Activated CD4-positive, CD25-positive, alpha-beta regulatory T cell treated with anti-CD3 and anti-CD28 coated beads, Interleukin-2, amount 50 U/mL, for 72 hours (primary cell): ENCODE measurements around the gene PIK3AP1.

ENCODE experiments used
- DNase-seq: peaks from one replicate; pipeline ENCODE4 v3.0.0; 2021

The PIK3AP1 gene

DNA sequence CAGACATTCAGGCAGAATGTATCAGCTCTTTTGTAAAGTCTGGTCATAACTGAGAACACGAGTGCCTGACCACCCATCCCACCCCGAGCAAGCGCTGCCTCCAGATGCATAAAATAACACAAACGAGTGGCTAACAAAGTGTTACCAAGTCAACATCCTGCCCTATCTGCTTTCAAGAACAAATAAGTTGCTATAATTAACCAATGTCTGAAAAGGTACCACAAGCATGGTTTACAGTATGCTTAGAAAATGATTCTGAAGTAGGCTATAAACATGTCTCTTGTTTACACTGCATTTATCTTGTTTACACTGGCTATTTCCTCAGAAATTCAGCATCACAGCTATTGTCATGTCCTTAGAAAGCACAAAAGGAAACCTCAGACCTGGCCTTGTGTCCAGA, 49.5 kb downstream of the PIK3AP1 start:
- no peak for DNase-seq

DNA sequence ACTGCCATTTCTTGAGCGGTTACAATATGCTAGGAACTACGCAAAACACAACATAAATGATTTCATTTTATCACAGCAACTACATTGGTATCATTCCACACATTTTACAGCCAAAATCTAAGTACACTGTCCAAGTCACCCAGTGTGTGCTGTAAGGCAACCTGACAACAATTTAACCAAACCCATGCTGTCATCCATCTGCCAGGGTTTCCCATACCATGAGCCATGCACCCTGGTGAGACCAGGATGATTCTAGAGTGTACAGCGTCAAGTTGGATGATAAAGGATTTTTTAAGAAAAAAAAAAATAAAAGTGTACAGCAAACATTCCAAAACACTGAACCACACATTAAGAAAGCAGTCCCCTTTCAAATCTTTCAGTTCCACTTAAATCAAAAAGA, 52.9 kb downstream of the PIK3AP1 start:
- no peak for DNase-seq

DNA sequence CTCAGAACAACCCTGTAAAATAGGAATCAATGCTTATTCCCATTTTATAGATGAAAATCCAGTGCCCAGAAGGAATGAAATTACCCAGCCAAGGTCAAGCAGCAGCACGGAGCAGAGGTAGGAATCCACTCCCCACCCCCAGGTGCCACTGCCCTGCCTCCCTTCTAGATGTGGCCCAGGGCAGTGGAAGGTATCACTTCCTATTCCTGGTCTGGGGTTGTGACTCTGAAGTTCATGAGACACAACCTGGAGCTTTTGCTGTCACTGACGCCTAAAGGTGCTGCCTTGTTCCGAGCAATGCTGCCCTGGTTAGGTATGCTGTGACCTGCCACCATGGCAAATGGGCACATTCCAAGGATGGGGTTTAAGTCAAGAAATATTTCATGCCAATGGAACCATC, 53.6 kb downstream of the PIK3AP1 start:
- DNase-seq = no peak

DNA sequence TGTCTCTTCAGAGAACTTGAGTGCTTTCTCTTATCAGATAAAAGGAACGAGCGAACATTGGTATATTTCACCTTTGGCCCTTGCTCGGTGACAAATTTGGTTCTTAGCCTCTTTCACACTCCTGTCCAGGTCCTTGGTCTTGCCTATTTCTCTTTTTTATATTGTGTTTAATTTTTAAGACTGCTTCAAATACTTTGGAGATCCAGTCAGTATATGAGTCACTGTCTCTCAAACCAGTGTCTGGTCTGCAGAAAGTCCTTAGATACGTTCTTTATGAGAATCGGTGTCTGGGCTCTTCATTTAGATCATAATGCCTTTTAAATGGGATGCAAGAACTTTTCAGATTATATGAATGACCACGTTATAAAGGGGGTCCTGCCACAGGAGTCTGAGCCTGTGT, 55.0 kb downstream of the PIK3AP1 start:
- DNase-seq = no peak

DNA sequence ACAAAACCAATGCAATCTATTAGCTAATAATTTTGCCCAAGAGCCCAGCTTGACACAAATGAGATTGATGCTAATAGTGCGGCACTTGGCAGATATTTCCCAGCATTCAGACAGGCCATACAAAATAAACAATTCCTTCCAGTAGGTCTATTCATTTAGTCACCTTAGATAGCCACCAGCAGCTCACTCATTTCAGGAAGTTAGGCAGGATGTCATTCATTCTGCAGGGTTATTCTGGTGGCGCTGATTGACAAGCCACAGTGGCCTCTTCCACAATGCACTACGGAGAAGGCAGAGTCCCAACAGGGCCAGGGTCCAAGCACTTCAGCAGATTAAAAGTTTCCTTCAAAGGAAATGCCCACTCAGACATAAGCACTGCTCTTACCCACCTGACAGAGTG, 55.8 kb downstream of the PIK3AP1 start:
- no peak for DNase-seq

DNA sequence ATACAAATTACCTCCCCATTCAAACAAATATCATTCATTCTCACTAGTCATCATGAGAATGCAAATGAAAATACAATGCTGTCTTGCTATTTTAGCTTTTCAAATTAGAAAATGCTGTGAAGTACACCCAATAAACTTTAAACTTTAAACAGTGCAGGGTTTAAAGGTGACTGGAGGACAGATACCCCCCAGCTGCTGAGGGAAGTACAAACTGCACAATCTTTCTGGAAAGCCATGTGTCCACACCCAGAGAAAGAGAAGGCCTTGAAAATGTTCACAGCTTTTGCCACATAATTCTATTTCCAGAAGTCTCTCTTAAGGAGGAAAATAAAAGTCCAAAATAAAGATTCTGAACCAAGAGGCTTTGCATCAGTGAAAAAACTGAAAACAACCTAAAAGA, 56.5 kb downstream of the PIK3AP1 start:
- DNase-seq = no peak

DNA sequence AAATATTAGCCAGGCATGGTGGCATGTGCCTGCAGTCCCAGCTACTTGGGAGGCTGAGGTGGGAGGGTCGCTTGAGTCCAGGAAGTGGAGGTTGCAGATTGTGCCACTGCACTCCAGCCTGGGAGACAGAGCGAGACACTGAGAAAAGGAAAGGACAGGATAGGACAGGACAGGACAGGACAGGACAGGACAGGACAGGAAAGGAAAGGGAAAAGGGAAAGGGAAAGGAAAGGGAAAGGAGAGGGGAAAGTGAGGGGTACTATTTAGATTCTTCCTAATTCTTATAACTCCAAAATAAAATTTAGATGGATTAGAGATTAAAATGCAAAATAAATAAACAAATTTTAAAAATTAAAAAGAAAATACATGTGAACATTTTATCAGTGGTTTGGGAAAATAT, 58.7 kb downstream of the PIK3AP1 start:
- DNase-seq = no peak

DNA sequence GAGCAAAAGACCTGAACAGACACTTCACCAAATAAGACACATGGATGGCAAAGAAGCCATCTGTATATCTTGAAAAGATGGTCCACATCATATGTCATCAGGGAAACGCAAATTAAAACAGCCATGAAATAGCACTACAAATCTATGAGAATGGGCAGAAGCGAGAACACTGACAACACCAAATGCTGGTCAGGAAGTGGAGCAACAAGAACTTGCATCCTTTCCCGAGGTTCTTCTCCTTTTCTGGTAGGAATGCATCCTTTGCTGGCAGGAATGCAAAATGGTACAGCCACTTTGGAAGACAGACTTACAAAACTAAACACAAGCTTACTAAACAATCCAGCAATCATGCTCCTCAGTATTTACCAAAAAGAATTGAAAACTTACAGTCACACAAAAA, 60.0 kb downstream of the PIK3AP1 start:
- DNase-seq = no peak

DNA sequence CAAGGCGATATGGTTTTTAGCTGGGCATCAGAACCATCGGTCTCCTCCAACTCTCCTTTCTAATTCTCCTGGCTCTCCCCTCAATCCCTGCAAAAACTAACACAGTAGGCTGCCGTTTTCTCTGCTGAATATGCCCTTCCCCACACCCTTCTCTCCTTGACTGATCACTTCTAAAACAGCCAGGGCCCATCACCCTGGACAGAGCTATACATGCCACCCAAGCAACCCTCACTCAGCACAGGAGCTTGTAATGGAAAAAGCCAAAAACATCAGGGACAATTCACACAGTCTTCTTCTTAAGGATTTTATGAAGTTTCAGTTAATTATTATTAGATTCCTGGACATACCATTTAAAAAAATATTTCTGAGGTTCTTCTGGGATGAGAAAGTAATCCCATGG, 61.5 kb downstream of the PIK3AP1 start:
- DNase-seq = no peak

DNA sequence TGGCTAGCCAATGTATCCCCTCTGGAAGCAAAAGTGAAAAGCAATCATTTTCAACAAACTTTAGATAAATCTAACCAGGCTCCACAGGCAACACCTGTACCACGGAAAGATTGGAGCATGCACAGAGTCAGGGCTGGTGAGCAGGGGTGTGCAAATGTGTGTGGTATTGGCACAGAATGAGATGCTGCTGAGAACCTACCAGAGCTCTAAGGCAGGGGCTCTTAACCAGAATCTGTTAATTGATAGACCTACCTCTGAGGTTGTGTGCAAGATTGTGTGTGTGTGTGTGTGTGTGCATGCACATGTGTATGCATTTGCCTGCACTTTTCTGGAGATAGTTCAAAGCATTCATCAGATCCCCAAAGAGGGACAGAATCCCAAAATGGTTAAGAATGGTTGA, 62.9 kb downstream of the PIK3AP1 start:
- no peak for DNase-seq

DNA sequence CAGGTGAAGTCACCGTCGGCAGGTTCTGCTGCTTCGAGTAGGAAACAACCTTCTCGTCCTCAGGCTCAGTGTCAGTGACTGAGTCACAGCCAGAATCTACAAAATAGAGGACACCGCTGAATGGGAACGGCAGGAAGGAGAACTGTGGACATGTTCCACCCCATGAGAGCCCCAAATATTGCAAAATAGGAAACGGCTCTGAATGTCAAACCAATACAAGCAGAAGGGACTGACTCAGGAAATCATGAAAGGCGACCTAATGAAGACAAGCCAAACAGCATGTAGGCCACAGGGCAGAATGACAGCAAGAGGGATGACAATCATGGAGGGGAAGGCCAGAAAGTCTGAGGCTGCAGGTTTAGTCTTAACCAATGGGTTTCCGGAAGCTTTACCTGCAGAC, 63.5 kb downstream of the PIK3AP1 start:
- no peak for DNase-seq

DNA sequence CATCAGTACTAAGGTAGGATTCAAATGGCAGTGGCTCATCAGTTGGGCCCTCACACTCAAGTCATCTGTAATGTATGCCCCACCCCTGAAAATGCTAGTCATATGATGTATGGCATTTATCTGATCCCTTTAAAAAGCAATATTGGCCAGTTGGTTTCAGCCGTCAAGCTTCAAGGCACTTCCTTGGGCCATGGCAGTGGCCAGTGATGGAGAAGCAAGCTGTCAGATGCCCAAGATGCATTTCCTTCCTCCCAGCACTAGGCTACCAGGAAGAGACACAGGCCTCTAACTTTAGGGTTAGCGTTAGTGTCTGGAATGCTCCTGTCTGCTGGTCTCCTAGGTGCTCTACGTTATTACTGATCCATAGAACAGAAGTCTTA, 64.1 kb downstream of the PIK3AP1 start:
- no peak for DNase-seq

DNA sequence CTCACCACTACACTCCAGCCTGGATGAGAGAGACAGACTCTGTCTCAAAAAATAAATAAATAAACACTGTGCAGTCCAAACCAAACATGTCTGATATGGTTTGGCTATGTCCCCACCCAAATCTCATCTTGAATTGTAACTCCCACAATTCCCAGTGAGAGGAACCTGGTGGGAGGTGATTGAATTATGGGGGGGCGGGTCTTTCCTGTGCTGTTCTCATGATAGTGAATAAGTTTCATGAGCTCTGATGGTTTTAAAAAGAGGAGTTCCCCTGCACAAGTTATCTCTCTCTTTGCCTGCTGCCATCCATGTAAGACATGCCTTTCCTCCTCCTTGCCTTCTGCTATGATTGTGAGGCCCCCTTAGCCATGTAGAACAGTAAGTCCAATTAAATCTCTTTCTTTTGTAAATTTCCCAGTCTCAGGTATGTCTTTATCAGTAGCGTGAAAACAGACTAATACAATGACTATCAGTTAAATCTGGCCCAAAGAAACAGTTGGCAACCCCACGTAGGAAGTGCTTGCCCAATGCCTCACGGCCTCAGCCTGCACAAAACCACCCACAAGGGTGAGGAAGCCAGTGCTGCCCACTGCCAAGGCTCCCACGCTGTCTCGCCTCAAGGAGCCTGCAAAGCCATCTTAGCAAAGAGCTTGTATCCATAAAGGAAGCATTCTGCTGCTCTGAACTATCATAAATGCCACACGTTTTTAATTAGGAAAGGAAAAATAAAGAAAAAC, 64.7 kb downstream of the PIK3AP1 start:
- DNase-seq = no peak

DNA sequence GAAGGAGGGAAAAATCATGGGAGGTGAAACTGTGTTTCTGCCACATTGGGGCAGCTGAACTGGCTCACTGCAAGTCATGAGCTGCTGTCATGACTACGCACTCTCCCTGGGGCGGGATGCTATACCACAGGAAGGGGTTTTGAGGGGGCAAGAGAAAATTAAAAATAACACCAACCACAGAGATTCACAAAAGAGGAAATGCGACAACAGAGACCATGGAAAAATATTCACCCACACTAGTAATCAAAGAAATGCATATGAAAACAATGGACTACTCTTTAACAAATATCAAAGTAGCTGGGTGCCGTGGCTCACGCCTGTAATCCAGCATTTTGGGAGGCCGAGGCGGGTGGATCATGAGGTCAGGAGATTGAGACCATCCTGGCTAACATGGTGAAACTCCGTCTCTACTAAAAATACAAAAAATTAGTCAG, 68.3 kb downstream of the PIK3AP1 start:
- no peak for DNase-seq

DNA sequence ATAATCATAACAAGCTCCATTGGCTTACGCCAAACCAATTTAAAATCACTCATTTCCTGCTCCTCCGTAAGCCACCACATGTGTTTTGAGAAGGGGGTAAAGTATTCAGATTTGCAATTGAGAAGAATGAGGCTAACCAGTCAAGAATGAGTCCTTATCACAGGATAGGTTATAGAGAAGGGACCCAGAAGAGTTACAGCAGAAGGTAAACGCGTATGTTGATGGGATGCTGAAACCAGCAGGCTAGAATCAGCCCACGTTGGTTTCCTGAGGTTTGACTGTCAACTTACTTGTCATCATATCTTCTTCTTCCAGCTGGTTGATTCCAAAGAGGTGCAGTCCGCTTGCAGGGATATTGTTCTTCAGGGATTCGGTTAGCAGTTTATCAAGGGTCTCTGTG, 69.4 kb downstream of the PIK3AP1 start:
- no peak for DNase-seq

DNA sequence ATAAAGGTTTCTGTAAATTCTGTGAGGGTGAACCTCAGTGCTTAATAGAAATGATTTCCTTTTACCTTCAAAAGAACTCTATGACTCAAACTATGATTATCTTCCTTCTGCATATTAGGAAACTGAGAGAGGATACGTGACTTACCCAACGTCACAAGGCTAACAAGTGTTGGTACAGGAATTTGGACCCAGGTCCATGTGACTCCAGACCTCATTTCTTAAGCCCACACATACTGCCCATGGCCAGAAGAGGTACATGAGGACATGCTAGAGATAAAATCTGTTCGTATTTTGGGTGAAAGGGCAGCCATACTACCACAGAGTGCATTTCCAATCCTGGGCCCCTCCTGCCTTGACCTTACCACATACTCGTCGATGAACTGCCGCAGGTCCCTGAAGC, 72.0 kb downstream of the PIK3AP1 start:
- DNase-seq = no peak

DNA sequence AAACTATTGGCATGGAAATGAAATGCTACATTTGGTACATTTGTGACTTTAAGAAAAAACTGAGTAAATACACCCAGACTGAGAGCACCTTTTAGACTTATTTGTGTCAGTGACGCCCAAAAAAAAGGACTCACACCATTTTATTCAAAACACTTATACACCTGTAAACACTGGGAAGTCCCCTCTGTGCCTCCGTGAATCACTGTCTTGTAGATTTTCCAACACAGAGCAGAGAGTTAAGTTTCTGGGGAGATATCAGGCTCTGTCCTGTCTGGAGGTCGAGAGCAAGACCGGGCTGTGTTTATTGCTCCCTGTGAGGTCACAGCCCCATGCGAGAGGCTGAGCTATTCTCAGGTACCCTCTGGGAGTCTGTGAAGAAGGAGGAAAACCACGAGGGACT, 72.8 kb downstream of the PIK3AP1 start:
- DNase-seq = no peak

DNA sequence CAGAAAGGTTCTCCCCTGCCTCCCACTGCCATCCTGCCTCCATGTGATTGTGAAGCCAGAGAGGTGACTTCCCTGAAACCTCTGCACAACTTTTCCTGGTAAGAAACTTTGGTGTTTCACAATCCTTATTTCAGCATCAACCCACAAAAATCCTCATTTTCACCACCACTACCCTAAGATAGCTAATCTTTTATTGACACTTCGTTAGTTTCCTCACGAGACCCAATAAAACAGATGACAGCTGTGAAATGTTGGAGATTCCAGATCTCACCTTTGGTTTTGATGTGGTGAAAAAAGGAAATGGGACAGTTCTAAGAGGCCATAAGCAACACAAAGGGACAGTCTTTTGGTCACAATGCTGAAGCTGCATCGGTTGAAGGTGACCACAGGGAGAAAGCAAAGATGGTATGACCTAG, 73.6 kb downstream of the PIK3AP1 start:
- DNase-seq = no peak

DNA sequence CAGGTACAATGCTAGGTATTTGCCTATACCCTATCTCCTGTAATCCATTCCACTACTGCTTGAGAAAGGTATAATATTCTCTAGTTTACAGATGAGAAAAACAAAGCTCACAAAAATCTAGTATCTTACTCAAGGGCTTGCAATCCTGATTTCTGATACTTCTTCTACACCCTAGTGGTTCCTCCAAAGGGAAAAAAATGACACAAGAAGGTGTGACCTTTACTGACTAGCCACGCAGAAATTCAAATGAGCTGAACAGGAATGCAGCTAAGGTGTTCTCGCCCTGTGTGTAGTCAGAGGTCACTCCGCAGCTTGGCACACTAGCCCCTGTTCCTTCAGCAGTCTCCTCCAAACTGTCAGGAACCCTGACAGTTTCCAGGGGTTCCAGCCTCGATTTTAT, 74.0 kb downstream of the PIK3AP1 start:
- DNase-seq = no peak

DNA sequence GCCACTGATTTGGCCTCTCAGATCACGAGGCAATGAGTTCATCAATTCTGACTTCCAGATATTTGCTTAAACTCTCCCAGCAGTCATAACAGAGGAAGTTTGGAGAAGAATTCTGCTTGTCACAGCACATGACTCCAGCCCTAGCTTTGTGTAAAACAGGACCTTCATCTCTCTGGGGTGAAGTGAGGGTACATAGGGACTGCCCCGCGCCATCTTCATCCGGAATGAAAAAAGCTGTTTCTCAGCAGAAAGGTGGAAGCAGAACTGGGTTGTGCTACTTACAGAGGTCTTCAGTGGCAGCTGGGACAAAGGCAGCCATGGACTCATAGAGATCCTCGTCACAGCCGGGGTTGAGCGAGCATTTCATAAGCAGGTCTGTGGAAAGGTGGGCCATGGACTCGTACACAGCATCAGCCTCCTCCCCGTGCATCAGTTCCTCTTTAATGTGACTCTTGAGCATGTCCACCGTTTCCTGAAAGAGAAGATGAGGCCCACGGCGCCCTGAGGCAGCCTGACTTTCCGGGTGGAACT, 75.1 kb downstream of the PIK3AP1 start:
- no peak for DNase-seq

DNA sequence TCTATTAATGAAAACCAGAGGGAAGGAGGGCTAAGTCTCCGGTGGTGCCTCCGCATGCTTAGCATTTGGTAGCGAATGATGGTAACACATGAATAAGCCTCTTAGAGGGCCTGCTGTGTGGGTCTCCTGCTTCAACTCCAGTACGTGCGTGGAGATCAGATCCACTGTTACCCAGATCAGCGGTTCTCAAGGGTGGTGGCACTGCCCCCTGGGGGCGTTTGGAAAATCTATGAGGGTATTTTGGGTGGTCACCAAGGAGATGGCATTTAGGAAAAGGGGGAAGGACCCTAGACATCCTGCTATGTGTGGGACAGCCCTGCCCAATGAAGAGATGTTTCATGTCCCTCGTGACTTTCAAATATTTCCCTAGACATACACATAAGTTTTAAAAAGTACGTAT, 76.4 kb downstream of the PIK3AP1 start:
- no peak for DNase-seq

DNA sequence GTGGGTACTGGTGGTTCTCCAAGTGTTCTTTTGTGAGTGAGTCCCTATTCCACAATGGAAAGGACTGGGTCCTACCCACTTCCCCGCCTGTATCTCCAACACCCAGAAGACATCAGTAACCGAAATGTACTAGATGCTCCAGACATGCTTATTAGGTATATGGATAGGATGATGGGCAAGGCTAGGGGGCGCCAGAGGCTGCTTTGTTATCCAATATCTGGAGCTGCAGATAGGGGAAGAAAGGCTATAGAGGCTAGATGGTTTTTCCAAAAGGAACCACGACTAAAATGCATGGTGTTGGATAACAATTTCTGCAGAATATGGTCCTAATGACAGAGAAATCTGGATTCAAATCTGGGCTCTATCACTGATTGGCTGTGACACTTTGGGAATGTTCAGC, 77.3 kb downstream of the PIK3AP1 start:
- peak; percentile 62 for DNase-seq

DNA sequence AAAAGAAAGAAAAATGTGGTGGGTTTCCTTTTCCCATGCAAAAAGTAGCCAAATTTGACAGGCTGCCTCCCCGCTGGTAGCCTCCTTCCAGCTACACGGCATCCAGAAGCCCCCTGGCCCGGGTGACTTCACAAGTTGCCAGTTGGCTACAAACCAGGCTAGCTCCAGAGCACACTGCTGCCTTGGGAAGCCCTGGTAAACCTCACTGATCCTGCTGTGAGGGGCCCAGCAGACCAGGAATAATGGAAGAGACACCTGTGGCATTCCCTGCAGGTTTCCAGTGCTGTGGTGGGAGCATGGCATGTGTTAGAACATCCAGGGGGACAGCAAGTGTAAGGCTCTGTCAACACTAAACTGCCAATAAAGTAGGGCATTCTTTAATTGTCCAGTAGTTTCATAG, 77.8 kb downstream of the PIK3AP1 start:
- no peak for DNase-seq

DNA sequence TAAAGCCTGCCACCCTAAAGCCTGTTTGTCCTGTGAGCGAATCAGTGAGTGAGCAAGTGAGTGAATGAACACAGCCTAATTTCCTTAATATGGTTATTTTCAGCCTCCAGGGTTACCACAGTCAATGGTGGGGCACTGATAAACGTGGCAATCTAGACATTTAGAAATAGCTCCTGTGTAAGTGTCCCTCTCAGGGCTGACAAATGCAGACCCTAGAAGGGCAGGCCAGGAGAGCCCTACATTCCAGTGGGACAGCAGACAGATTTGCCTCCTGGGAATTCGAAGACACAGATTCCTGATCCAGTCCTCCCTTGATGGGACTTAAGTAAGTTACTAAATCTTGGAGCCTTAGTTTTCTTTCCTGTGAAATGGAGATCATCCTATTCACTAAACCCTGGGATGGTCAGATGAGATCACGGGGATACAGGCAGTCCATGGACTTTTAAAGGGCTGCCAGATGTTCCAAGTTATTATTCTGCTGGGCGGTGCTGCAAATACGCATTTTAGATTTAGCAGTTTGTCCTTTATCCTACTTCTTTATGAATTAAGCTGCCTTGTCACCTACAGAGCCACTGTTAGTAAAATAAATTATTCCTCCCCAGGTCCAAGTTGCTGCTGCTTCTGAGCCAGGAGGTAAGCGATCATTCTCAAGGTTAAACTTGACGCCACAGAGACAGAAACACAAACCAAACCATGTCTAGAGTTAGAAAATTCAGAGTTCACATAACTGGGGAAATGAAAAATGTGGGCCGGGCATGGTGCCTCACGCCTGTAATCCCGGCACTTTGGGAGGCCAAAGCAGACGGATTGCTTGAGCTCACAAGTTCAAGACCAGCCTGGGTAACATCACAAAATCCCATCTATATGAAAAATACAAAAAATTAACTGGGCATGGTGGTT, 78.7 kb downstream of the PIK3AP1 start:
- DNase-seq = no peak
